GM12892 (cell line): Measurements from ENCODE around the gene ARHGEF2.

ENCODE experiments used
- POLR2A ChIP-seq: IDR thresholded peaks from 2 replicates; pipeline ENCODE4 v1.6.1; 2011; ENCODE audit warnings: low read depth, low read length, control low read depth
- POLR2AphosphoS5 ChIP-seq: IDR thresholded peaks from 2 replicates; pipeline ENCODE4 v1.6.1; 2011; ENCODE audit warnings: low read depth, low read length, control low read depth
- TAF1 ChIP-seq: IDR thresholded peaks from 2 replicates; pipeline ENCODE4 v1.6.1; 2011; ENCODE audit warnings: low read depth, mild to moderate bottlenecking, control low read depth, low read length, borderline replicate concordance

GRCh38 chr1:155899683-155900082, 78.7 kb downstream of the ARHGEF2 start:
- no peak for TF ChIP-seq POLR2A
- no peak for TF ChIP-seq POLR2AphosphoS5
- no peak for TF ChIP-seq TAF1
